HG02678 (cell line): ENCODE data around the gene EPB41L3.

Source experiments
- ATAC-seq: cut with Tn5 transposase; IDR thresholded peaks from one replicate; pipeline ENCODE4 v1.9.1; 2021; ENCODE audit warnings: mild to moderate bottlenecking, moderate library complexity; ENCODE audit not compliant: unreplicated experiment

The EPB41L3 gene

DNA sequence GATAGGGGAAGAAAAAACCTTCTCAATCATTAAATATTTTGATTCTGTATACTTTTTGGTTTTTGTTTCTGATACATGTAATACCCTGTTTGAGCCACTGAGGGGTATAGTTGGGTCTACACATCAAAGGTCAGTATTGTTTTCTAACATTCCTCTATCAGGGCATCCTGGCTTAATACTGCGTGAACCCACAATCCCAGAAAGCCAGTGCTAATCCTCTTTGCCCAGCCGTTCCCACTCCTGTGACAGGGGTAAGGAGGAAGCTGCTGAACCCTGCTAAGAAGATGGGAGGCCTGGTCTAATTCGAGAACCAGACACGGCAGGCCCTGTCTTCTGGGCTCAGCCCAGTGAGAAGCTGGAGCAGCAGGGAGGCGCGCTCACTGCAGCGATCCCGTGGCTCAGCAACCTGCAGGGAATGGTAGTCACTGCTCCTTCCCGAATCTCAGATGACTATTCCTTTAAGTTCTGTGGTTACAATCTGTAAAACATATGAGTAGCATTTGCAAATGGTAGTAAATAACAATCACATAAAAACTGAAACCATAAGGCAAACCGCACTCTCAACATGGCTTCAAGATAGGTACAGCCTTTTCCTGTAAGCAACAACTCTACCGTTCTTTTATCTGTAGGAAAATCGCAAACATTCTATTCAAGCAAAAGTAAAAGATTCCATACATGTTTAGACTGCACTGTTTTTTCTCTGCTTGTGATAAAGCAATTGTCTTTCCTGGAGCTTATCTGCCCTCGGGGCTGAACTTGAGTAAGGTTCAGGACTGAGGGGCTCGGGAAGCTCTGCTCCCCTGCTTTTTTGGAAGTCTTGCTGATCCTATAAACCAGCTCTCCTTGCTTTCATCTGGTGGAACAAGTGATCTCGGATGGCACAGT, 87.0 kb downstream of the EPB41L3 start:
- ATAC-seq, result peak; percentile 74

DNA sequence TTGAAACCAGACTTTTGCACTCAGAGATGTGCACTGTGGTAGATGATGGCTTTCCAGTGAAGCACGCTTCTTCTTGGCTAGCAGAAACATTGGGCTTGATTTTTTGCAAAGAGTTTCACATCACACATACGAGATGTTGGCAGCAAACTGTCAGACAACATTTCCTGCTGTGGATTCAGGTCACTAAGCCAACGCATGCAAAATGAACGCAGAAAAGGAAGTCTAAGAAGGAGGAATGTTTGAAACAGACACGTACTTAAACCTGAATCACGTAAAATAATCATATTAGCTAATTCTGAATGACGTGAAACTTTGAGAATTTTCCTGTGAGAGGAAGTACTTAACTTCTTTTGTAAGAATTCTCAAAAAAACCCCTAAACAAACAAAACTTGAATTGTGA, 88.1 kb downstream of the EPB41L3 start:
- ATAC-seq, result no peak

DNA sequence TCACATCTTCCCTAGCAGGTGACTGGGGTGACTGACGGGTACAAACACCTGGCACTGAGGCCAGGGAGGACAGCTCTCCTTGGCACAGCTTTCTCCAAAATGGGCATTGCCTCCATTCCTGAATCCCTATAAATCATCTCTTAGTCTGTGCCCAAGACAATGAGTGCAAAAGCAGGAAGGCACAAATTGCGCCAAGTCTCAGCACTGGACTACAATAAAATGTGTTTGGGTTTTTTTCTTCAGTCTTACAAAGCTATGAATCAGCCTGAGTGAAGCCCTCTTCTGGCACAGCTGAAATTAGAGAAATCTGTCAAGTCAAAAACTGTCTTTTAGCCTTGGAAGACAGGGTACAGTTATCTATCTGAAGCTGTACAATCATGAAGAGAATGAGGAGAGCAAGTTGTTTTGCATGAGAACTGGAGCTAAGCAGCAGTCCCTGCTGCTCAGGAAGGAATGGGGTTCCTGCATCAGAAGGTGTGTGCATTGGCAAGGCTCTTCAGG, 90.8 kb downstream of the EPB41L3 start:
- ATAC-seq, result no peak

DNA sequence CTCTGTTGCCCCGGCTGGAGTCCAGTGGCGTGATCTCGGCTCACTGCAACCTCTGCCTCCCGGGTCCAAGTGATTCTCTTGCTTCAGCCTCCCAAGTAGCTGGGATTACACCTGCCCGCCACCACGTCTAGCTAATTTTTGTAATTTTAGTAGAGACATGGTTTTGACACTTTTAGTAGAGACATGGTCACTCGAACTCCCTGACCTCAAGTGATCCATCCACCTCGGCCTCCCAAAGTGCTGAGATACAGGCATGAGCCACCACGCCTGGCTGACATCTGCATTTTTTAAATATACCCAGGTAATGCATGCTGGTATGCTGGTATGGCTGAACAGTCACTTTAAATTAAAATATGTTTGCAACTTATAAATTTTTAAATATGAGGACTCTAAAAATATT, 91.9 kb downstream of the EPB41L3 start:
- ATAC-seq, result no peak

DNA sequence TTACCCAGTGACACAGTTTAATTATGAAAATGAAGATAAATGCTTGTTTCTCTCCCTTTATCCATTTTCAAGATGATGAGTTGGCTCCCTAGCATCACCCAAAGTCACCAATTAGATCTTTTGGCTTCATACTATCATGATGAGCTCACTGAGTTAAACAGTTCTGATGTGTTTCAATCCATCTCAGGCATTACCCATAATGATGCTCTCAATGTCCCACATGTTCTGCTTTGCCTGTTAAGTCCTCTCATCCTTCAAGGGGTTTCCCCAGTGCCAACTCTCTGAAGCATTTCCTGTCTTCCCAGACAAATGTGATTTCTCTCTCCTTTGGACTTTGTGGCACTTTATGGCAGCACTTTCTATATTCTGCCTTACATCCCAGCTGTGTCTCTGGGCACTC, 92.6 kb downstream of the EPB41L3 start:
- no peak for ATAC-seq

DNA sequence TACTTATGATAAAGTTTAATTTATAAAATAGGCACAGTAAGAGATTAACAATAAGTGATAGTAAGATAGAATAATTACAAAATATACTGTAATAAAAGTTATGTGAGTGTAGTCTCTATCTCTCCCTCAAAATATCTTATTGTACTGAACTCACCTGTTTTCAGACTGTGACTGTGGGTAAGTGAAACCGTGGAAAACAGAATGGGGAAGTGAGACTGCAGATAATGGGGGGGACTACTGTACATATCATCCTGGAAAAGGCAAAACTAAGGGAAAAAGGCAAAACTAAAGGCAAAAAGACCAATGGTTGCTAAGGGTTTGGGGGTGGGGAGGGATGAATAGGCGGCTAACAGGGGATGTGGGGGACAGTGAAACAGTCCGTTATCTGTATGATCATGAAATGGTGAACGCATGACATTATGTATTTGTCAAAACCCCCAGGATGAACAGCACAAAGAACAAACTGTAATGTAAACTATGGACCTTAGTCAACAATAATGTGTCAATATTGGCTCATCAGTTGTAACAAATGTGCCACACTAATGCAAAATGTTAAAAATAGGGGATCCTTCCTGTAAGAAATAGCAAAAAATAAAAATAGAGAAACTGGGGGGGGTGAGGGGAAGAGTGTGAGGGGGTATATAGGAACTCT, 93.8 kb downstream of the EPB41L3 start:
- no peak for ATAC-seq

DNA sequence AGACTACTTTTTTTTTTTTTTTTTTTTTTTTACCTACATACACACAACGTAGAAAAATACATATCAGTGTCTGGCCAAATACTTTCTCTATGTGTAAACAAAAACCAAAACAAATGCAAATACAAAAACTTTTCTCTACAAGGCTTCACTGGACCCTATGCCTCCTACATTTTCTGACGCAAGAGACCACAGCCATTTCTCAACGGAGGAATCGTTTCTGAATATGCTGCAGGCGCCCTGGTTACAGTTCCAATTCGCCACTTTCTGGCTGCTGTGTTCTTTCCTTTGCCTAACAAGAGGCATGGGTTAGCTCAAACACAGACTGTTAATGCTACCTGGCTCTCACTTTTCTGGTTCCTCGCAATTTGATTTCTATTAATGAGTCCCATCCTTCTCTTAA, 96.4 kb downstream of the EPB41L3 start:
- no peak for ATAC-seq

DNA sequence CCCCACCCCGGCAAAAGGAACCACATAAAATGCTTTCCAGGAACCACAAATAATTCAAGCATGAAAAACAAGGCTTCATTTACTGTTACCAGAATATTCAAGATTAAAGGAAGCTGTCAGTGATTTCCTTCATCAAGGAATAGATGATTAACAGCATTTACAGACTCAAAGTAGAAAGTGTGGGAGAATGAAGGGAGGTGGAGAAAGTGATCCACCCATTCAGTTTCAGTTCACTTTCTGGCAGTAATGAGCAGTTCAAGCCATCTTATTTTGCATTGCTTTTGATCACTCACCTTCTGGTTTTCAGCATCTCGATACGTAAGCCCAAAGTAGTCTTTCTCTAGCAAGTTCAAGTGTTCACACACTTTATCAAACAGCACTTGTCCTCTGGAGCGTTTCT, 99.0 kb downstream of the EPB41L3 start:
- ATAC-seq, result peak; percentile 44

DNA sequence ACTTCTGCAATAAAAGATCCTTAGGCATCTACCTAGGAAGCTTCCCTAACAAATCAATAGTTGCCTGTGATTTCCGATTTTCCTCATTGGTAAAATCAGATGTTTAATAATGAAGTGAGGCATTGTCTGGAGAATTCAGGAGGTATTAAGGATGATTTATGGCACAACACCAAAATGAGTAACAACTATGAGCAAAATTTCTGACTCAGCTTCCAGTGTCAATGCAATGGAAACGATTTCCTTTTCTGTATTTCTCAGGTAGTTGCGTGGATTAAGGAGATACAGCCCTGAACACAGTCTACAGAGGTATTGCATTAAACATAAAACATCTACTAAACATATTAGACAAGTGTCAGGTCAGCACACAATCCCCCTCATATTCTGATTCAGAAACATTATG, 99.5 kb downstream of the EPB41L3 start:
- no peak for ATAC-seq

DNA sequence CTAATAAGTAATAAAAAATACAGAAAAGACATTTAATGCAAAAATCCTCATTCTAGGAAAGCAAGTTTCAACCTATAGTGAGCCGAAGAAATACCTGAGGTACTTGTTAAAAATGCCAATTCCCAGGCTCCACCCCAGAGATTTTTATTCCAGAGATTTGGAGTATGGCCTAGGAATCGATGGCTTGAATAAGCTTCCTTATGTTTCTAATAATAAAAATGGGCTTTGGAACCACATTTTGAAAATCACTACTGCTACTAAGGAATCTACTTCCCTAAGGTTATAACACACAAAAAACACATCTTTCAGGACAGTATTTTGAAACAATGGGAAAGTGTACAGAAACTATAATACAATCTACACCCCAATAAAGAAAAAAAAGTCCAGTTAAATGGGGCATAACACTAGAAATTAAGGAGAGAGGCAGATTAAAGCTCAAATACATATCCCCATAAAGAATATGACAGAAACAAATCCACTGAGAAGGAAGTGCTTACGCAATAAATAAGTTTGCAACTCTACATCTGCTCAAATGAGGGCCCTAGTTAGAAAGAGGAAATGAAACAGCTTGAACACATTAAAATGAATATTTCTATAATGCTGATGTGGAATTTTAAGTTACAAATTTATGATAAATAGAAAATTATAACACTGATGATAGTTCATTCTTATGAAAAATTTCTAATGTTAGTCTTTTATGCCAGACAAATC, 103.7 kb downstream of the EPB41L3 start:
- no peak for ATAC-seq

DNA sequence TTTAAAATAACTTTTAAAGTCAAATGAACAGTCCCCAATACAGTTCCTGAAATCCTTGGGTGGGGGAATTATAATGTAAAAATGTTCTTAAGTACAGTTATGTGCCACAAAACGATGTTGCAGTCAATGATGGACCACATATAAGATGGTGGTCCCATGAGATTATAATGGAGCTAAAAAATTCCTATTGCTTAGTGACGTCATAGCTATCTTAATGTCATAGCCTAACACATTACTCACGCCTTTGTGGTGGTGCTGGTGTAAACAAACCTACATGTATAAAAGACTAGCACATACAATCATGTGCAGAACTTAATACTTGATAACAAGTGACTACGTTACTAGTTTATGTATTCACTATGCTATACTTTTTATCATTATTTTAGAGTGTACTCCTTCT, 109.4 kb downstream of the EPB41L3 start:
- ATAC-seq, result no peak

DNA sequence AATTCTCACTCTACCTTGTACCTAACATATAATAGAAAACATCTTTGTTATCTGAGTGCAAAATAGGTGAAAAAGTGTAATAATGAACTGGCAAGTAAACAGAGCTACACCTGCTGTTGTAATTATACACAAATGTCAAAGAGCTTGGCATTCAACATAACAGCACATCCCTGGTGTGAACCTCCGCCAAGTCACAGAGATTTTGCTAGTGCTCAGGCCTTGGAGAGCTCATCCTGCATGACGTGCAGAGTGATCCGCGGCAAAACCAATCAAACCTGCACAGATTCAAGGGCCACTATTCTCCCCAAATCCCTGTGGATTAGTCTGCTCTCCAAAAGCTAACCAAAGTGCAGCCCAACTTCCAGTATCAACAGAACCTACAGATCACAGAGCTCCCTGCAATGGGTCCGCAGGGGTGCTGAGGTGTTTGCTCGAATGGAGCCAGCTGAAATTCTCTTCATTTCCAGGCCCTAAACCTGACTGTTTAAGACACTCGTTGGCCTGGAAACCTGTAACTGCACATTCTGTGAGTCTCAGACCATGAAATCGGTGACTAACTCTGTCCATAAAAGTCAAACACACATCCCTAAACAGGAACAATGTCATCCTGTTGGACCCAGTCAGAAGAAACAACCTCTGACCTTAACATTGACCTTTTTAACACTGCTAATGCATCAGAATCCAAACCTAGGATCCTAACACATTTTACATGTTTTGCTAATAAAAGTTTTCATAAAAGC, 111.8 kb downstream of the EPB41L3 start:
- no peak for ATAC-seq

DNA sequence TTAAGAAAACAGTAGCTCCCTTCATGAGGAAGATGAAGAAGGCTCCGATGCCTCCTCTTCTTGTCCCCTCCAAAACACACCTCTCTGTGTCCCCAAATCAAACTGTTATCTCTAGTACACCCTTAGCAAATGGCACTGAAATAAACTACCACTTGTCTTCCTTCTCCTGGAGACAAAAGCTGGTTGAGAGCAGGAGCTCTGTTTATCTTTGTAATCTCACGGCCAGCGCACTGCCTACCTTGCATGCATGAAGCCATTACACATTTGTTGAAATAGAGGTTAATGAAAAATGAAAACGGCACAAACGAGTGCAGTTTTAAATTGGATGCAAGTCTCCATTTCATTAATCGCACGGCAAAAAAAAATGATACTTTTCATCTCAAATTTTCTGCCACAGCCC, 113.7 kb downstream of the EPB41L3 start:
- no peak for ATAC-seq

DNA sequence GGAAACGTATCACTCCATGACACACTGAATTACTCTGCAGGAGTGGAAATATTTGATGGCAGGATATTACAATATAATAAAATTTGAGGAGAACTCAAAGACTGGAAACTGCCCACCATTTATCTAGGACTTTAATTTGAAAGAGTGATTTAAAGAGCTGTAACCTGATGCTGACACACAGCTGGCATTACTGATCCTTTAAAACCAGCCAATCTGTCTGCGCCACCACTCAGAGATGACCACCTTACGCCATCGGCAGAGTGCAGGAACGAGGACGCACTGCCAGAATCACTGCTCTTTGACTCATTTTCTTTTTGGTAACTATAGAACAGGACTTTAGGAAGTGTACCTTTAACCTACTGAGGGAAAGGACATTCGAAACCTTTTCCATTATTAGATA, 114.1 kb downstream of the EPB41L3 start:
- ATAC-seq, result no peak

DNA sequence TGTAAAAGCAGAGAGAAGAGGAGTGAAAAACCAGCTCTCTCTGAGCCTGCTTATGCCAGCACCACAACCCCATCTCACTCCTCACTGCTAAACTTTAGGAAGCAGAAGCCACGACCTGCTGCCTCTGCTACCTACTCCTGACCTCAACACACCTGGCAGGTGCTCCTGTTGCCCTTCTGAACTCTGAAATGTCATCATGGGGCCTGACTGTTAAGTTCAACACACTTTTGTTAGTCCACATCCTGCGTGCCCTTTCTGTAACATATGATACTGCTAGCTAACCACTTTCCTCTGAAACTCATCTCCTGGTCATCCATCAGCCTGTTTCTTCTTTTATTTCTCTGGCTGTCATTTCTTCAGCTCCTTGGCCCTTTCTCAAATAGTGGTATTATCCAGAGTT, 118.1 kb downstream of the EPB41L3 start:
- no peak for ATAC-seq

DNA sequence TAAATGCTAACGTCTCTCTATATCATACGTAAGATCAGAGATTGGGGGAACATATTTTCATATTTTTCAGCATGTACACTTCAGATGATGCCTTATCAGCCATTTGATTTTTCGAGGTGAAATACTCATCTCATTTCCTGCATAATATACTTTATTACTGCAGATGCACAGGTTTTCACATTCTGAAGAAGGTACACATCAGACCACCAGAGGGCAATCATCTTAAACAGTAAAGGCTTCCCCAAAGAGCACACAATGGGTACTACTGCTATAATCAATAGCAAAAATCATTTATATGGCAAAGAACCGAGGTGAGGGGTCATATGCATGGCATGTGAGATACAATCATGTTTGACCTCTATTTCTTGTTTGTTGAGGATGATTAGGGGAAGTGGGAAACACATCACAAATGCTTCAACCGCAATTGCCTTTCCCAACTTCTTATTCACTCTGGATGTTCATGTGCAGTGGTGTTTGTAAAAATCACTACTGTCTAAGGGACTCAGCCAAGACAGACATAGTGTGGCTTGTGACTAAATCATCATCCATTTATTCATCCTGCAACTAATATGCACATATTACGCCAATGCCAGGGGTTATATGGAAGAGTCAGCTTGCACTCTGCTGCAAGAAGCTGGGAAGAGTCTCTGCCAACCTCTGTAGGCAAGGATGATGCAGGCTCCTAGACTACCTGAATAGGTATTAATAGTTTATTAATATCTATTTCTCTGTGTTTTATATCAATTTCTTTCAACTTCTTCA, 118.7 kb downstream of the EPB41L3 start:
- ATAC-seq, result peak; percentile 54

DNA sequence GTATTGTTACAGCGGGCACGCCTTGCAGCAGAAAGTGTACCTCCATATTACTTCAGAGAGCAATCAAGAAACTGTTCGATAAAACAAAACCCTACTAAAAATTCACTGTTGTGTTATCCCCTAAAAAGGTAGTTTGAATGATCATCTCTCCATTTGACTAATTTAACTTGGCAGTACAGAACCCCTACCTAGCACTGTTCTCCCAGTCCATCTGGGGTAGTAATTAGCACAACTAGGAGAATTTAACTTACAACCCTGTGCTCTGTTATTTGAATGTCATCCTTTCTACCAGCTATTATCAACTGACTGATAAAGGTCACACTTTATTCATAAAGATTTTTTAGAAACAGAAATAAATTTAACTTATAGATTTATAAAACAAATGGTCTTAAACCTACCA, 121.2 kb downstream of the EPB41L3 start:
- no peak for ATAC-seq

DNA sequence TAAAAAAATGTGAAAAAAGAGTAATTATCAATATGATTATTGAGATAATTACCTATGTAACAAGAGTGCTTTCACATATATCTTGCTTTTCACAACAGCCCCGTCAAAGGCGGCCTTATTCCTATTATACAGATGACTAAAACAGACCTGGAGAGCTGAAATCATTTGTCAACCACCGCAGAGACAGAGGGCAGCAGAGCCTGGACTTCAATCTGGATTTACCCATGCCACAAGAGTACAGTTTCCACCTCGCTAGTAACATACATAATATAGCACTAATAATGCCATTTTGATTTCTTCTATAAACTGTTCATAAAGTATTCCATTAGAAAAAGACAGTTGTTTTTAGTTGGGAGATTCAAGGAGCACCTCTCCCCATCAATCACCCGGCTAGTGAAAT, 121.8 kb downstream of the EPB41L3 start:
- ATAC-seq, result no peak

DNA sequence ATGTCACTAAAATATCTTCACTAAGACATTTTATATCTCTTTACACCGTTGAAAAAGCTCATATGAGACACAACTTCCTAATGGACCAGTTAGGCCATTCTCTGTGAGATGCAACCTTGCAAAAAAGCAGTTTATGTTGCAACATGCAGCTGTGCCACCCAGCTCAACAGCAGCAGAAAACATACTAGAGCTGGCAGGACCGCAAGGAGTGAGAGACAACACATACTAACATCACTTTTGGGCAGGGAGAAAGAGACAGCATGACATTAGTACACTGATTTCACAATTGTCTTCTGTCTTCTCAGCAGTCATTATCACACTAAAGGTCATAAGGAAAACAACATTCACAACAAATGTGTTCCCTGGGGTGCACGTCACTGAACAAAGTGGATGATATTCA, 122.9 kb downstream of the EPB41L3 start:
- no peak for ATAC-seq

DNA sequence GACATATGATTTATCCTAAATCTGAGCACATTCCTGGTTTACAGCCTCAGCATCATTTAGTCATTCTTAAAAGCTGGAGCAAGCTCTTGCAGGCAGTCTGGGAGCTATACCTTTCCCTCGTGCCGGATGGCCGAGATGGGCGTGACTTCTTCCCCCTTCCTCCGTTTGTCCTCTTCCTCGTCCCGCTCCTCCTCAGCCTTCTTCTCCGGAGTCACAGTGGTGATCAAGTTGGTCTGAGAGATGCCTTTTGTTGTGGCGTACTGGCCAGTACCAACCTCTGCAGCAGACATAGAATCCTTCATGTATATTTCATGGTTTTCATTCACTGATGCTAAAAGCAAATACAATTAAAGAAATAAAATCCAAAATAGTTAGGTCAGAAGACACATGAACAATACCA, 124.2 kb downstream of the EPB41L3 start:
- no peak for ATAC-seq
